GM19043 (cell line): ENCODE data around the gene ANKRD13B.

Experiments used
- ATAC-seq: cut with Tn5 transposase; IDR thresholded peaks from one replicate; pipeline ENCODE4 v1.9.1; 2021; ENCODE audit warnings: low read depth; ENCODE audit not compliant: unreplicated experiment

The ANKRD13B gene

DNA sequence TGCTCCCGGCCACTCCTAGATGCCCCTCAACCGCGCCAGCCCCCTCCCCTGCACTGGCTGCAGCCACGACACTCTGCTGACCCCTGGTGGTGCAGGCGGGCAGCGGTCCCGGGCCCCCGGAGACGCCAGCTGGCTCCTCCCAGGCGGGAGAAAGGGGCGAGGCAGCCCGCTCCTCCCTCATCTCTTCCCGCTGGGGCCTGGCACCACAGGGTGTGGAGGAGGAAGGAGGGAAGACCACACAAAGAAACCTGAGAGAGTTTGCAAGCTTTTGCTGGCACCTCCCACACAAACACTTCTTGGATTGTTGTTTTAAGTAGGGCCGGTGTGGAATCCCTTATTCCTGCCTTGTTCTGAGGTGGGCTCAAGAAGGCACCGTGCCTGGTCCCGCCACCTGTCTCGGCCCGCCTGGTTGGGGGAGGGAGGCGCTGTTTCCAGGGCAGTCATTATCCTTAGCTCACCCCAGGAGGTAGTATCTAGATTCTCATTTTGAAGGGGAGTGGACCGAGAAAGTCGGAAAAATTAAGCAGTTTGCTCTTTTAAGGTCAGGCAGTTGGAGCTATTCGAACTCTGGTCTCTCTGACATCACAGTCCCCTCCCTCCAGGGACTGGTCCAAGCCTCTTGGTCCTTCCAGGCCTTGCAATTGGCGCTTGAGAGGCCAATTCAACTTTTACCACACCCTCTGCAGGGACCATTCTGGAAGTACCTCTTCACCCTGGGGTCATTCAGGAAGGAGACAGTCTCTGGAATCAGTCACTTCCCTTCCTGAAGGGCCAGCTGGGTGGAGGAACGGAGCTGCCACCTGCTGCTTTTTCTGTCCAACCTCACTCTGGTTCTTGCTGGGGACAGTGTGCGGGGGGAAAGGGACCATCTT lies 959 bp upstream of the ANKRD13B start:
- no peak for ATAC-seq

DNA sequence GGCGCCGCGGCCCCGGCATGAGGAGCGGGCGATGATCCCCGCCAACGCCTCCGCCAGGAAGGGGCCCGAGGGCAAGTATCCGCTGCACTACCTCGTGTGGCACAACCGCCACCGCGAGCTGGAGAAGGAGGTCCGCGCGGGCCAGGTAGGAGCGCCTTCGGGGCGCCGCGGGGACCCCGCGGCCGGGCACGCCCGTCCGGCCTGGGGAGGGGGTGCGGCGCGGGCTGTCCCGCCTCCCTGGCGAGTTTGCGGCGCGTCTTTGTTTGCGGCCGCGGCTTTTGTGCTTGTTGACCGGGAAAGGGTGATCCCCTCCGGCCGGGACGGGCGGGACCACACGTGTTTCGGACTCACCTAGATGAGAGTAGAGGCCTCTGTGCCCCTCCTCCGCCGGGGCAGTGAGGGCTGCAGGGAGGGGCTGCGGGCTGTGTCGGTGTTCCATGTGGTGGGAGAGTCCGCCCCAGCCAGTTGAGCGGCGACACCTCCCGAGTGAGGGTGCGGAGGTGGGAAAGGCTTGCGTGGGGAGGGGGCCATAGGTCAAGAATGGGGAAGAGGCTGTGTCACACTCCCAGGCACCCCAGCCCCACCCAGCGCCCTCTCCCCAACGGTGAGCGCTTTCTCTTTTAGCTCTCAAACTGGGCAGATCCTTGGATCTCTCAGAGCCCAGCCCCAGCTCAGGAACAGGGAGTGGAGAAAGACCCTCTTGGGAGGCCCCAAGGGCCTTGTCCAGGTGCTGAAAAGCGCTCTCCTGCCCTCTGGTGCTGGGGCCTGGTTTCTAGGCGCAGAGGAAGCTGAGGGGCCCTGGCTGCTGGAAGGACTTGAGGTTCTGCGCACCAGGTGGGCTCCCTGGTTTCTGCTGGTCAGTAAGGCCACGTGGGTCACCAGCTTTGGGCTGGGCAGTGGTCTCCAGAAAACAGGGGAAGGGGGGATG lies 923 bp downstream of the ANKRD13B start:
- ATAC-seq: no peak

- no peak for ATAC-seq
Measured at GRCh38 chr17:29594519-29595090, 1.7 kb downstream of the ANKRD13B start.

DNA sequence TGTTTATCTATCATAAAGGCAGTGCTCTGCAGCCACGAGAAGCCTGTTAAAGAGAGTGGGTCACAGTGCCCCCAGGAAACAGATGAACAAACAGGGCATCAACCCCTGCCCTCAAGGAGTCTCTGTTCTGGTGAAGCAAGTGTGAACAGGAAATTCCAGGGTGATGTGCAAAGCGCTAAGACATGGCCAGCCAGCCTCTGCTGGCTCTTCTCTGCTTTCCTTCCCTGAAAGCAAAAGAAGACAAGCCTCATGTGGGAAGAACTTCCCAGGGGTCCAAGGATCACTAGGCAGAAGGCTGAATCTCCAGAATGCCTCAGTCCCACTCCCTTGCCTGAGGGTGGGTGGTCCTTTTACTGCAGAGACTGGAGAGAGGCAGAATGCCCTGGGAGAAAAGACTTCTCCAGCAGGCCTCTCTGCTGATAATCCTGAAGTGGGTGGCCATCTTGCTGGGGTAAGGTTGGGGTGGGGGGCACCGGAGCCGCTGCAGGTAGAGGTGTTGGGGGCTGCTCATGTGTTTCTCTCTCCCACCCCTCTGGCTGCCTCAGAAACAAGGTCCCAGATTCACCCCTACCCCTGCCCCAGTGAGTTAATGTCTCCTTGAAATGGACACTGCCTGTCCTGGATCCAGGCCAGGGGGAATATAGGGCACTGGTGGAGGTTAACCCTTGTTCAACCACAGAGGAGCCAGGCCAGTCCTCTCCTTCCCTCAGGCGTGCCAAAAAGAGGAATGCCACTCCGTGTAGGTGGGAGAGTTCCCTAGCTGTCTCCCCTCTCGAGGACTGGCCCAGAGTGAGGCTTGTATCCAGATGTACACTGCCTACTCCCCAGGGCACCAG lies 2.4 kb downstream of the ANKRD13B start:
- ATAC-seq: no peak

- ATAC-seq: no peak
Measured at GRCh38 chr17:29595943-29596774, 3.2 kb downstream of the ANKRD13B start.

- ATAC-seq: no peak
Measured at GRCh38 chr17:29596811-29597210, 3.9 kb downstream of the ANKRD13B start.

DNA sequence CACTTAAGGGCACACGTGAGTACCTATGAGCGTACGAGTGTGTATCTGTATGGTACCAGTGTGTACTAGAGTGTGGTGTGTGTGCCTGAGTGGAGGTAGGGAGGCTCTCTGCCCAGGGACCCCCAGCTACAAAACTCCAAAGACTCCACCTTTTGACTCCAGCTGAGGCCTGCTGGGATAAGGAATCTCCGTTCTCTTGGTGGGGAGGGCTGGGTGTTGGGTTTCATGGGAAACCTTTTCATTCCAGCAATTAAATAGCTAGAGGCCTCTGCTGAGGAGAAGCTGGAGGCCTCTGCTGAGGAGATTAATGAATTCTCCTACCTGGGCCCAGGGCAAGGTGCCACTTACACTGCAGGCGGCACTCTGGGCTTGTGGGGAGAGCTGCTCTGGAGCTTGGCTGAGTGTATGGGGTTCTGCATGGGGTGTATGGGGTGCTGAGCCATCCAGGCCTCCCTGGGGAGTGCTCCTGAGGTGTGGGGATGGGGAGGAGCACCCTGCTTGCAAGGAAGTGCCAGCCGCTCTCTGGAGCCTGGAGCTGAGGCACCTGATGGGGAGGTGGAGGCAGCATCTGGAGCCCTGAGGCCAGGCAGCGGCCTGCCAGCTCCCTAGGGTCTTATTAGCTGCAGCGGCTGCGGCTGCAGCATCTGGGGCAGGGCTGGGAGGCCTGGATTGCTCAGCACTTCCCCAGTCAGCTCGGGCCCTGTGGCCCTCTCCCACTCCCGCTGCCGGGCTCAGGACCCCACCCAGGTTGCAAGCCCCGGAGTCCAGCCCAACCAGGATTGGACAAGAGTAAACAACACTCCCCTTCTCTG lies 4.6 kb downstream of the ANKRD13B start:
- ATAC-seq: no peak

DNA sequence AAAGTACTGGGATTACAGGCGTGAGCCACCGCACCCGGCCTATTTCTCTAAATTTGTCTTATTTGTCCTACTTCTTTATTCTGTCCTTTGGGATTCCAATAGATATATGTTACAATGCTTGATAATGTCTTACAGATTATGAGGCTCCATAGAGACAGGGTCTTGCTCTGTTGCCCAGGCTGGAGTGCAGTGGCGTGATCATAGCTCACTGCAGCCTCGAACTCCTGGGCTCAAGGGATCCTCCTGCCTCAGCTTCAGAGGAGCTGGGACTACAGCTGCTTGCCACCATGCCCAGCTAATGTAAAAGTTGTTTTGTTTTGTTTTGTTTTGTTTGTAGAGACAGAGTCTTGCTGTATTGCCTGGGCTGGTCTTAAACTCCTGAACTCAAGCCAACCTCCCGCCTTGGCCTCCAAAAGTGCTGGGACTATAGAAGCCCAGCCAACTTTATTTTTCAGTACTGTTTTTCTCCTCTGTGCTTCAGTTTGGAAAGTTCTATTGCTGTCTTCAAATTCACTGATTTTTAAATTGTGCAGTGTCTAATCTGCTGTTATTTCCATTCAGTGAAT lies 10.3 kb downstream of the ANKRD13B start:
- no peak for ATAC-seq

- no peak for ATAC-seq
Measured at GRCh38 chr17:29607557-29608195, 14.7 kb downstream of the ANKRD13B start.

GRCh38 chr17:29608986-29609385 lies 16.1 kb downstream of the ANKRD13B start:
- ATAC-seq: no peak

- no peak for ATAC-seq
Measured at GRCh38 chr17:29610395-29610794, 17.5 kb downstream of the ANKRD13B start.

GRCh38 chr17:29611351-29612093 lies 18.6 kb downstream of the ANKRD13B start:
- ATAC-seq: no peak

GRCh38 chr17:29612094-29612403 lies 19.1 kb downstream of the ANKRD13B start:
- no peak for ATAC-seq

DNA sequence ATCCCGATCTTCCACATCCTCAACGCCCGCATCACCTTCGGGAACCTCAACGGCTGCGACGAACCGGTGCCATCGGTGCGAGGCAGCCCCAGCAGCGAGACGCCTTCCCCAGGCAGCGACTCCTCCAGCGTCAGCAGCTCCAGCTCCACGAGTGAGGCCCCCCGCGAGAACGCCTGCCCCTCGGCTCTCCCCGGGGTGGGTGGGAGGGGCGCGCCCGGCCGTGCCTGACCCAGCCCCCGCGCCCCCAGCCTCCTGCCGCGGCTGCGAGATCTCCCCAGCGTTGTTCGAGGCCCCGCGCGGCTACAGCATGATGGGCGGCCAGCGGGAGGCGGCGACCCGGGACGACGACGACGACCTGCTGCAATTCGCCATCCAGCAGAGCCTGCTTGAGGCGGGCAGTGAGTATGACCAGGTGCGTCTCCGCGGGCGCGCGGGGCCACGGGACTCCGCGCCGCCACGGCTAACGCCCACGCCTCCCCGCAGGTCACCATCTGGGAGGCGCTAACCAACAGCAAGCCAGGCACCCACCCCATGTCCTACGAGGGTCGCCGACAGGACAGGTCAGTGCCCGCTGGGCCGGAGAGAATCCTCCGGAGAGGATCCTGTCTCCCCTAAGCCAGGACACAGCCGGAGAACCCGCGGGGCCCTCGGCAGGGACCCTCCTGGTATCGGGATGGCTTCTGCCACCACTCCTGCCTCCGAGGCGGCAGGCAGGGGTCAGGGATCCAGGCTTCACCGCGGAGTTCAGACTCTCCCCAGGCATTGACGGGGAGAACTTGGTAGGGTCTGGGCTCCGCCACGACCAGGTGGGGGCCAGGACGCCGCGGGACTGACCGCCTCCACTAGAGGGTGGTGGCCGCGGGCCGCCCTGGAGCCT lies 19.7 kb downstream of the ANKRD13B start:
- ATAC-seq: no peak

DNA sequence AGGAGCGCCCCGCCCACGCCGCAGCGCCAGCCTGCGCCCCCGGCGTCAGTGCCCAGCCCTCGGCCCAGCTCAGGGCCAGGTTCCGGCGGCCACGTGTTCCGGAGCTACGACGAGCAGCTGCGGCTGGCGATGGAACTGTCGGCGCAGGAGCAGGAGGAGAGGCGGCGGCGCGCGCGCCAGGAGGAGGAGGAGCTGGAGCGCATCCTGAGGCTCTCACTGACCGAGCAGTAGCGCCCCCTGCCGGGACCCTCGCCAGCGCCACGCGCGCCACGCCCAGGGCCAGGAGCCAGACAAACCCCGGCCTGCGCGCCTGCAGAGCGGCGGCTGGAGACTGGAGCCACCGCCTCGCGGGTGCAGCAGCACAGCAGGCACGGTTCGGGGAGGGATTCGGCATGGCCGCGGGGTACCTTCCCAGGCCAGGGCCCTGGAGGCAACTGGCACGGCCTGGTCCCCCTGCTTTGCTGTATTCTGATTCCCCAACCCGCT lies 20.5 kb downstream of the ANKRD13B start:
- no peak for ATAC-seq

DNA sequence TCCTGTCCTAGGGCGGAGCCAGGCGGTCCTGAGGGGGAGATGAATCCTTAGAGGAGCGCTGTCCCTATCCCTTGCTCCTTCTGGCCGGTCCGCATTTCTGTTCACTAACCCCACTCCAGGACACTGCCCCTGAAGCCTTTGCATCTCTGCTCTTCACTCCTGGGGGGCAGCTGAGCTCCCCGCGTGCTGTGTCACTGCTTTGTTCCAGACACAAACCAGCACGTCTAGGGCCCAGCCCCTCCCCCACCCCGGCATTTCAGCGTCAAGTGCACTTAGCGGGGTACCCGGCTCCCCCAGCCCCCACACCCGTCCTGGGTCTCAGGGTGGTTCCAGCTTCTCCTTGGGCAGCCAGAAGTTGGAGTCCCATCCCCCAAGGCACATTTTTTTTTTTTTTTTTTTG lies 20.9 kb downstream of the ANKRD13B start:
- no peak for ATAC-seq
